ENCODE results near the gene PCCA. TPM values are rescaled to one million over a fixed set of nuclear protein-coding genes. Genes with fewer than 3 reads are reported as not detected.

Gene PCCA
- total and polyA plus RNA-seq, 2 of the 13 experiments (the other 11 are each of a cell fraction or from before 2014, with no cell fraction given), result 15.0 to 32.2 TPM

GRCh38 chr13:100433475-100433874, 344.6 kb downstream of the PCCA start:
- Histone ChIP-seq H2AFZ (ENCODE audit: low read length) (no peak overlapping the region), H3K9me3 (ENCODE audit: low read length) (no peaks in the 10 kb centered on the region), H3K79me2 (ENCODE audit: insufficient read depth, low read length) (no peaks in the 10 kb centered on the region), H3K9ac (ENCODE audit: insufficient read depth, low read depth, low read length) (no peak overlapping the region), H3K27ac (ENCODE audit: extremely low read length, insufficient read depth, low read length) (no peak overlapping the region), H4K20me1 (ENCODE audit: insufficient read depth, low read length) (no peaks in the 10 kb centered on the region), H3K4me2 (ENCODE audit: low read depth, low read length) (no peak overlapping the region), H3K36me3 (replicated peaks in 1 of 2; ENCODE audit: control insufficient read depth in 1 of 2, insufficient read depth in 2 of 2, low read length in 2 of 2) (peaks cover 4% of the 10 kb centered on the region in 2 experiments; a peak in 2 of 5 replicates), H3K4me1 (ENCODE audit: insufficient read depth, low read length) (peaks cover 19% of the 10 kb centered on the region), H3K4me3 (replicated peaks in 1 of 3; ENCODE audit: insufficient read depth in 1 of 3, low read depth in 2 of 3, low read length in 3 of 3) (no peak overlapping the region), H3K27me3 (ENCODE audit: control insufficient read depth in 1 of 2, insufficient read depth in 2 of 2, low read length in 2 of 2) (no peaks in the 10 kb centered on the region)
- no peak for ATAC-seq
- no TSS peak for BruUV-seq (replicated peaks)
- in situ Hi-C loops (cut with HindIII; ENCODE audit: extremely low pct_ligation_motif_present, low pct_unique_long_range_greater_than_20kb) (no loop called here), intact Hi-C loops (cut with micrococcal nuclease; ENCODE audit: unreplicated experiment) (no loop called here)
- CTCF ChIA-PET (ENCODE audit: low intra/inter-chr PET ratio, low total read pairs), result no interaction called here
- POLR2A ChIA-PET, result no interaction called here
- TF ChIP-seq JUNB (CRISPR knock-in tag; IDR thresholded peaks at IDR 0.05; ENCODE audit: borderline replicate concordance) (no peak), ZNF281 (CRISPR knock-in tag; IDR thresholded peaks at IDR 0.05; ENCODE audit: borderline replicate concordance) (no peak), SP5 (CRISPR knock-in tag; IDR thresholded peaks at IDR 0.05; ENCODE audit: borderline replicate concordance, low read depth) (no peak), ZBTB38 (CRISPR knock-in tag; IDR thresholded peaks at IDR 0.05) (no peak), MLLT10 (CRISPR knock-in tag; IDR thresholded peaks at IDR 0.05) (no peak), PATZ1 (CRISPR knock-in tag; IDR thresholded peaks at IDR 0.05) (no peak), SMARCE1 (IDR thresholded peaks at IDR 0.05; ENCODE audit: borderline replicate concordance) (no peak), FOXK1 (CRISPR knock-in tag; IDR thresholded peaks at IDR 0.05; ENCODE audit: borderline replicate concordance, low read depth) (no peak), SETDB1 (CRISPR knock-in tag; IDR thresholded peaks at IDR 0.05; ENCODE audit: borderline replicate concordance) (no peak), ZNF543 (CRISPR knock-in tag; IDR thresholded peaks at IDR 0.05) (no peak), PHF21A (CRISPR knock-in tag; IDR thresholded peaks at IDR 0.05) (no peak), CEBPB (IDR thresholded peaks at IDR 0.05; ENCODE audit: borderline replicate concordance, low read depth, low read length) (no peak)
- FAIRE-seq, result no peak
- DNase-seq (ENCODE audit: low spot score), result no peak
